ENCODE data around the gene TCTN3. TPM values are rescaled to one million over a fixed set of nuclear protein-coding genes. Genes with fewer than 3 reads are reported as not detected.

Gene TCTN3
- total RNA-seq, 1 experiment from 2014 or later: 32.5 TPM

Other genes starting within 250 kb of the TCTN3 start
- gene SORBS1, start 132.6 kb downstream of the TCTN3 start, total RNA-seq (2022): 0.61 and 1.0 TPM in 2 replicates
- 91.0 and 94.8 TPM in 2 replicates for gene ALDH18A1, start 37.2 kb downstream of the TCTN3 start, total RNA-seq (2022)
- not detected in 2 replicates for gene ENTPD1, start 62.2 kb upstream of the TCTN3 start, total RNA-seq (2022)
- gene CC2D2B, start 214.0 kb upstream of the TCTN3 start, total RNA-seq (2022): not detected in 2 replicates

Measured in MCF 10A (cell line).